ENCODE measurements around the gene HRH1. TPM values are rescaled to one million over a fixed set of nuclear protein-coding genes. Genes with fewer than 3 reads are reported as not detected.
"Not testable (repeated sequence)": the region's sequence is repeated elsewhere in the genome, so short reads cannot be mapped to it uniquely, and the experiment has no call there.

Gene HRH1, protein sequence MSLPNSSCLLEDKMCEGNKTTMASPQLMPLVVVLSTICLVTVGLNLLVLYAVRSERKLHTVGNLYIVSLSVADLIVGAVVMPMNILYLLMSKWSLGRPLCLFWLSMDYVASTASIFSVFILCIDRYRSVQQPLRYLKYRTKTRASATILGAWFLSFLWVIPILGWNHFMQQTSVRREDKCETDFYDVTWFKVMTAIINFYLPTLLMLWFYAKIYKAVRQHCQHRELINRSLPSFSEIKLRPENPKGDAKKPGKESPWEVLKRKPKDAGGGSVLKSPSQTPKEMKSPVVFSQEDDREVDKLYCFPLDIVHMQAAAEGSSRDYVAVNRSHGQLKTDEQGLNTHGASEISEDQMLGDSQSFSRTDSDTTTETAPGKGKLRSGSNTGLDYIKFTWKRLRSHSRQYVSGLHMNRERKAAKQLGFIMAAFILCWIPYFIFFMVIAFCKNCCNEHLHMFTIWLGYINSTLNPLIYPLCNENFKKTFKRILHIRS
- total RNA-seq = under 1 TPM; 0.15 to 0.16 TPM

DNA sequence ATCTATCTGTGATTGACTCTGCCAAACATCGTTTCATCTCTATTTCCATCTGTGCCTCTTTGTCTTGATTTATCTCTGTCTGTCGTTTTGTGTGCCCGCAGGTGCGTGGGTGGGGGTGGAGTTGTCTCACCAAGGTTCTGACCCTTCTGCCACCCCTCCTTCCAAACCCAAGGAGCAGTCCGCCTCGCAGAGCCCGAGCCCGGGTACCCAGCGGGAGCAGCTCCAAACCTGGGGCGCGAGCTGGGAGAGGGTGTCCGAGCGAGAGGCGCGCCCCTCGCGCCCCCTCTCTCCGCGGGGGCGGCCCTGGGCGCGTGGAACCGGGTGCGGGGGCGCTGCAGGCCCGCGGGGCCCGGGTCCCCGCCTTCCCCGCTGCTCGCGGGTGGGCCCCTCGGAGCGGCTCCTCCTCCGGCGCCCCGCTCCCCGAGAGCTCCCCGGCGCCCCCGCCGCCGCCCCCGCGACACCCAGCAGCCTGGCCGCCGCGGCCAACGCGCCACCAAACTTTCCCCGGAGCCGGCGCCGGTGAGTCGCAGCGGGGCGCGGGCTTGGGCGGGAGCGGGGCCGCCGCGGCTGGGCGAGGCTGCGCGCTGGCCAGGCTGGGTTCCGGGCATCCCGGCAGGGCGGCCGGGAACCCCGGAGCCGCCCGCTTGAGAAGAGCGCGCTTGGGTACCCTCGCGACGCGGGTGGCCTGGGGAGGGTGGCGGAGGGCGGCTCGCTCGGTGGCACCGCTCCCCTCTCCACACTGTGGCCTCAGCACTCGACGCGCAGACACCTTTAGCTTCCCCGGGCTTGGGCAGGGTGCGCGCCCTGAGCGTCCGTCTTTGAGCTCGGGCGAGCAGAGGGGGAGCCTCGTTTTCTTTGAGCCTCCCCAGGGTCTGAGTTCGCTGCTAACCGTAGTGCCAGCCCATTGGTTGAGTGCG is at the start of gene HRH1:
TSS of gene HRH1 (plus strand) at position 458 of the 917 bp plus-strand sequence. CDS start 104,545 bp downstream, outside the sequence.
- no peak within 1 kb of the TSS for H3K27ac Mint-ChIP-seq
- CTCF ChIA-PET = interaction anchor here (1.6 kb wide), 1 partner anchor 88 kb away, joined by 3 read pairs; no protein-coding TSS in a partner anchor
- no peak within 1 kb of the TSS for H3K4me3 Mint-ChIP-seq
- H3K27me3 Mint-ChIP-seq = peaks cover 85% of the 10 kb centered on the region
- H3K4me1 Mint-ChIP-seq = peaks cover 12% of the 10 kb centered on the region
- no peaks in the 10 kb centered on the region for H3K36me3 Mint-ChIP-seq
- ATAC-seq (peak; percentile 39), DNase-seq (no peak)
- no peaks in the 10 kb centered on the region for H3K9me3 Mint-ChIP-seq (ENCODE audit: low read depth)

DNA sequence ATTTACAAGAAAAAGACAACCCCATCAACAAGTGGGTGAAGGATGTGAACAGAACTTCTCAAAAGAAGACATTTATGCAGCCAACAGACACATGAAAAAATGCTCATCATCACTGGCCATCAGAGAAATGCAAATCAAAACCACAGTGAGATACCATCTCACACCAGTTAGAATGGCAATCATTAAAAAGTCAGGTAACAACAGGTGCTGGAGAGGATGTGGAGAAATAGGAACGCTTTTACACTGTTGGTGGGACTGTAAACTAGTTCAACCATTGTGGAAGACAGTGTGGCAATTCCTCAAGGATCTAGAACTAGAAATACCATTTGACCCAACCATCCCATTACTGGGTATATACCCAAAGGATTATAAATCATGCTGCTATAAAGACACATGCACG is 41.0 kb upstream of the HRH1 start:
- H3K27me3 Mint-ChIP-seq = peaks cover 33% of the 10 kb centered on the region
- ATAC-seq; H3K4me1 Mint-ChIP-seq; H3K9me3 Mint-ChIP-seq (ENCODE audit: low read depth); H3K27ac Mint-ChIP-seq; DNase-seq; H3K36me3 Mint-ChIP-seq; CTCF ChIA-PET; H3K4me3 Mint-ChIP-seq: not testable (repeated sequence)

DNA sequence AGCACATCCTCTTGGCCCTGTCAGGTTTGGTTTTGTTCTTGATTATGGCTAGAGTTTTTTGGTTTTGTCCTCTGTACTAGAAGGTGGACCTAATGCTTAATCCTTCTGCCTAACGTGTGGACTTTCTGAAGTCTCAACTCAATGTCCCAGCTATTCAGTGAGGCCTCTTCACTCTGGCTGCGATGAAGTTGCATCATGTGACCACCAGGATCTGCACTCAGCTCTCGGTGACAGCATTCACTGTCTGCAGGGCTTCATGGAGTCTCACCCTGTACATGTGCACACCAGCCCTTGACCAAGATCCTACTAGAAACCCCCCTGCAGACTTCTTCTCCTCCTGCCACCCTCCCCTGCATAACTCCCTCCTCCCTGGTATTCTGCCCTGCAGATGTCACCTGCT is 38.7 kb upstream of the HRH1 start:
- DNase-seq (no peak), ATAC-seq (no peak)
- no peaks in the 10 kb centered on the region for H3K4me1 Mint-ChIP-seq
- CTCF ChIA-PET = no interaction called here
- no peak overlapping the region for H3K27ac Mint-ChIP-seq
- H3K27me3 Mint-ChIP-seq = peaks cover 25% of the 10 kb centered on the region
- peaks cover 3% of the 10 kb centered on the region for H3K9me3 Mint-ChIP-seq (ENCODE audit: low read depth)
- no peaks in the 10 kb centered on the region for H3K36me3 Mint-ChIP-seq
- no peak overlapping the region for H3K4me3 Mint-ChIP-seq

- no peak for ATAC-seq
- CTCF ChIA-PET = no interaction called here
- Mint-ChIP-seq H3K9me3 (ENCODE audit: low read depth) (peaks cover 3% of the 10 kb centered on the region), H3K4me1 (no peaks in the 10 kb centered on the region), H3K27ac (no peak overlapping the region), H3K4me3 (no peak overlapping the region), H3K36me3 (no peaks in the 10 kb centered on the region), H3K27me3 (peaks cover 22% of the 10 kb centered on the region)
- no peak for DNase-seq
Observed at GRCh38 chr3:11116336-11117059, 37.8 kb upstream of the HRH1 start.

- CTCF ChIA-PET = no interaction called here
- H3K4me3 Mint-ChIP-seq = no peak overlapping the region
- no peak overlapping the region for H3K27ac Mint-ChIP-seq
- ATAC-seq (no peak), DNase-seq (no peak)
- no peaks in the 10 kb centered on the region for H3K9me3 Mint-ChIP-seq (ENCODE audit: low read depth)
- H3K27me3 Mint-ChIP-seq = peaks cover 20% of the 10 kb centered on the region
- no peaks in the 10 kb centered on the region for H3K4me1 Mint-ChIP-seq
- no peaks in the 10 kb centered on the region for H3K36me3 Mint-ChIP-seq
Observed at GRCh38 chr3:11117591-11117990, 36.7 kb upstream of the HRH1 start.

- Mint-ChIP-seq H3K4me3 (no peak overlapping the region), H3K9me3 (ENCODE audit: low read depth) (peaks cover under 1% of the 10 kb centered on the region), H3K27ac (no peak overlapping the region), H3K36me3 (no peaks in the 10 kb centered on the region), H3K27me3 (peaks cover 25% of the 10 kb centered on the region), H3K4me1 (no peaks in the 10 kb centered on the region)
- CTCF ChIA-PET = no interaction called here
- DNase-seq (no peak), ATAC-seq (no peak)
Observed at GRCh38 chr3:11118181-11118682, 36.1 kb upstream of the HRH1 start.

DNA sequence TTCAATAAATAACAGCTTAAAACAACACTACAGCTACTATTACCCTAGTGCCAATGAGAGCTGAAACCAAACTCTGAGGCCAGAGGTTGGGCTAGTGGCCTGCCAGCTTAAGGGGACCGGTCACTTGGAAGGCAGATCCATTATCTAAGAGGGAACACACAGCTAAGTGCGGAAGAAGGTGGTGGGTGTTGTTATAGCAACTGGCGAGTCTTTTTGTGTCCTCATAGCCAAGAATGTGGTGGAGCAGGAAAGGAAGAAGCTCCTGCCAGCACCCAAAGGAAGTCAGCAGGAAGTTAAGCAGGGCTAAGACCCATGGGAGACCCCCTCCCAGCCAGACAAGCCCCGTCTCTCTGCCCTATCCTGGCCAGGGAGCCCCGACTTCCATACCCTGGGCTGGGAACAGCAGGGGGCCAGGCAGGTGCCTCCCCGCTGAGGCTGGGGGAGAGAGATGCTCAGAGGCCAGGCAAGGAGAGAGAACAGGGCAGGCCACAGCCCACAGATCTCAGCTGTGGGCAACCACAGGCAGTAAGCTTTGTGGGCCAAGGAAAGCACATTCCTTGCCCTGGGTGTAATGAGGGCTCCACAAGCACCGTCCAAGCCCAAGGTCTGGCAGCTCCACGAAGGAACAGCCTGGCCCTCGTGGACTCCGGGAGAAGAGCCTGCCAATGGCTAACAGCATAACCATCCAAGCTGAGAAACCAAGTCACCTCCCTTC is 34.0 kb upstream of the HRH1 start:
- Mint-ChIP-seq H3K4me1 (no peaks in the 10 kb centered on the region), H3K9me3 (ENCODE audit: low read depth) (peaks cover 4% of the 10 kb centered on the region), H3K27me3 (peaks cover 25% of the 10 kb centered on the region), H3K36me3 (no peaks in the 10 kb centered on the region), H3K27ac (no peak overlapping the region), H3K4me3 (no peak overlapping the region)
- DNase-seq = no peak
- no peak for ATAC-seq
- CTCF ChIA-PET = no interaction called here

- Mint-ChIP-seq H3K27me3 (peaks cover 11% of the 10 kb centered on the region), H3K27ac (no peak overlapping the region), H3K4me3 (no peak overlapping the region), H3K9me3 (ENCODE audit: low read depth) (peaks cover 4% of the 10 kb centered on the region), H3K36me3 (no peaks in the 10 kb centered on the region), H3K4me1 (no peaks in the 10 kb centered on the region)
- ATAC-seq (no peak), DNase-seq (no peak)
- CTCF ChIA-PET = no interaction called here
Observed at GRCh38 chr3:11126653-11127052, 27.6 kb upstream of the HRH1 start.

GRCh38 chr3:11128682-11129632 is 25.3 kb upstream of the HRH1 start:
- no peak for DNase-seq
- Mint-ChIP-seq H3K27ac (no peak overlapping the region), H3K27me3 (peaks cover 2% of the 10 kb centered on the region), H3K9me3 (ENCODE audit: low read depth) (no peaks in the 10 kb centered on the region), H3K4me3 (no peak overlapping the region), H3K4me1 (no peaks in the 10 kb centered on the region), H3K36me3 (no peaks in the 10 kb centered on the region)
- CTCF ChIA-PET = no interaction called here
- ATAC-seq = no peak

GRCh38 chr3:11130385-11130784 is 23.9 kb upstream of the HRH1 start:
- H3K9me3 Mint-ChIP-seq (ENCODE audit: low read depth) = no peaks in the 10 kb centered on the region
- H3K36me3 Mint-ChIP-seq = no peaks in the 10 kb centered on the region
- no peak overlapping the region for H3K27ac Mint-ChIP-seq
- no peak for ATAC-seq
- peaks cover 2% of the 10 kb centered on the region for H3K27me3 Mint-ChIP-seq
- CTCF ChIA-PET = no interaction called here
- DNase-seq = no peak
- H3K4me3 Mint-ChIP-seq = no peak overlapping the region
- no peaks in the 10 kb centered on the region for H3K4me1 Mint-ChIP-seq

DNA sequence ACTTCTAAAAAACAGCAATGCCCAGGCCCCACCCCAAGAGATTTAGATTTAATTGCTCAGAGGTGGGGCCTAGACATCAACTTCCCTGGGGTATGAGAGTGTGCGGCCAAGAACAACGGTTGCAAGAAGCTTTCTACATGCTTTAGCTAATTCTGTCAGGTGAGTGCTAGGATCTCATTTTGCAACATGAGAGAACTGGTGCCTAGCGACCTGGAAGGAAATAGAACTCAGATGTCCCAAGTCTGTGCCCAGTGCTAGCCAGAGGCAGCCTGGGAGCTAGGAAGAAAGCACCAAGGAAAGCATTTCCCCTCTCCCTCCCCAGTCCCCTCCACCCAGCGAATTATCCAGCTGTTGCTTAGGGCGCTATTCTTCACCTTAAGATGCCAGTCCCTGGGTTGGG is 22.9 kb upstream of the HRH1 start:
- peaks cover 6% of the 10 kb centered on the region for H3K27me3 Mint-ChIP-seq
- no peaks in the 10 kb centered on the region for H3K9me3 Mint-ChIP-seq (ENCODE audit: low read depth)
- CTCF ChIA-PET = interaction anchor here (0.7 to 0.9 kb wide), 3 partner anchors 8 to 1544 kb away, joined by 3 to 4 read pairs (median 3); no protein-coding TSS in a partner anchor
- ATAC-seq (no peak), DNase-seq (no peak)
- no peaks in the 10 kb centered on the region for H3K4me1 Mint-ChIP-seq
- no peaks in the 10 kb centered on the region for H3K36me3 Mint-ChIP-seq
- H3K4me3 Mint-ChIP-seq = no peak overlapping the region
- no peak overlapping the region for H3K27ac Mint-ChIP-seq

DNA sequence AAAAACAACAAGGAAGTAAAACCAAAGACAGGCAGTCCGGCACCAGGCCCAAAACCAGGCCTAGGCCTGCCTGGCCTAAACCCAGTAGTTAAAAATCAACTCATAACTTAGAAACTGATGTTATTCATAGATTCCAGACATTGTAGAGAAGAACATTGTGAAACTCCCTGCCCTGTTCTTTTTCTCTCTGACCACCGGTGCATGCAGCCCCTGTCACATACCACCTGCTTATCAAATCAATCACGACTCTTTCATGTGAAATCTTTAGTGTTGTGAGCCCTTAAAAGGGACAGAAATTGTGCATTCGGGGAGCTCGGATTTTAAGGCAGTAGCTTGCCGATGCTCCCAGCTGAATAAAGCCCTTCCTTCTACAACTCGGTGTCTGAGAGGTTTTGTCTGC is 22.4 kb upstream of the HRH1 start:
- not testable (repeated sequence) for H3K27ac Mint-ChIP-seq; ATAC-seq; H3K4me3 Mint-ChIP-seq; H3K4me1 Mint-ChIP-seq; H3K36me3 Mint-ChIP-seq; H3K27me3 Mint-ChIP-seq; H3K9me3 Mint-ChIP-seq (ENCODE audit: low read depth); DNase-seq
- CTCF ChIA-PET = interaction anchor here (0.9 kb wide), 1 partner anchor 8 kb away, joined by 3 read pairs; no protein-coding TSS in a partner anchor

Data from activated CD8-positive, alpha-beta memory T cell treated with anti-CD3 and anti-CD28 coated beads, Interleukin-2, amount 10 ng/mL, durations not matched to agents 7 days and 5 days (primary cell).